BLaER1 treated with 17β-estradiol and CSF1 and Interleukin-3, amounts not matched to agents 10 nM and 100 nM (cell line): ENCODE data around the gene SRRD.

Source experiments
- H3K27ac ChIP-seq, 11 experiments: shearing (Covaris generic); formaldehyde crosslinking; 2 replicates each; pipeline ENCODE4 v1.8.1; 2022
- H3K27me3 ChIP-seq, 11 experiments: shearing (Covaris generic); formaldehyde crosslinking; 2 replicates each; pipeline ENCODE4 v1.8.1; 2022
- H3K36me3 ChIP-seq, 11 experiments: shearing (Covaris generic); formaldehyde crosslinking; 2 replicates each; pipeline ENCODE4 v1.8.1; 2022
- H3K4me1 ChIP-seq, 10 experiments: shearing (Covaris generic); formaldehyde crosslinking; 2 replicates each; pipeline ENCODE4 v1.8.1; 2022
- H3K4me2 ChIP-seq, 11 experiments: shearing (Covaris generic); formaldehyde crosslinking; 2 replicates each; pipeline ENCODE4 v1.8.1; 2022
- H3K4me3 ChIP-seq, 10 experiments: shearing (Covaris generic); formaldehyde crosslinking; 2 replicates each; pipeline ENCODE4 v1.8.1; 2022
- H3K9ac ChIP-seq, 11 experiments: shearing (Covaris generic); formaldehyde crosslinking; 2 replicates each; pipeline ENCODE4 v1.8.1; 2022
- H3K9me3 ChIP-seq, 11 experiments: shearing (Covaris generic); formaldehyde crosslinking; replicated peaks in 1 of 11; 2 replicates each; pipeline ENCODE4 v1.8.1; 2022
- H4K20me1 ChIP-seq, 11 experiments: shearing (Covaris generic); formaldehyde crosslinking; 2 replicates each; pipeline ENCODE4 v1.8.1; 2022
- Cebpa-rat ChIP-seq, 11 experiments: shearing (Covaris generic); IDR thresholded peaks; 2 replicates each; pipeline ENCODE4 v1.8.1; 2022

The SRRD gene

GRCh38 chr22:26462051-26462450 is 21.6 kb upstream of the SRRD start:
- Histone ChIP-seq H3K4me1 (peaks cover 21 to 60% (median 52%) of the 10 kb centered on the region in 10 experiments), H3K4me3 (no peak overlapping the region), H3K9ac (0 out of 22 replicates have a peak overlapping the region, but pooled peaks of 2 of the 11 experiments have one; percentile 8 to 54), H3K9me3 (no peaks in the 10 kb centered on the region), H3K4me2 (peak overlapping the region in 4 of 11 experiments; percentile 47 to 71 (median 64); a peak in 4 of 22 replicates), H3K27me3 (no peaks in the 10 kb centered on the region), H4K20me1 (peaks cover 36 to 100% (median 75%) of the 10 kb centered on the region in 11 experiments; a peak in 21 of 22 replicates), H3K27ac (no peak overlapping the region), H3K36me3 (peaks cover 91 to 100% (median 100%) of the 10 kb centered on the region in 11 experiments)
- TF ChIP-seq Cebpa-rat (IDR thresholded peaks at IDR 0.05), result no peak

- TF ChIP-seq Cebpa-rat (IDR thresholded peaks at IDR 0.05), result no peak
- Histone ChIP-seq H3K4me2 (peak overlapping the region in 10 of 11 experiments; percentile 47 to 71 (median 55); a peak in 13 of 22 replicates), H3K27me3 (no peaks in the 10 kb centered on the region), H4K20me1 (peaks cover 36 to 100% (median 71%) of the 10 kb centered on the region in 11 experiments; a peak in 21 of 22 replicates), H3K27ac (peak overlapping the region in 1 of 11 experiments; percentile 65; a peak in 1 of 22 replicates), H3K4me3 (no peak overlapping the region), H3K4me1 (peaks cover 21 to 66% (median 55%) of the 10 kb centered on the region in 10 experiments), H3K36me3 (peaks cover 91 to 100% (median 100%) of the 10 kb centered on the region in 11 experiments), H3K9me3 (no peaks in the 10 kb centered on the region), H3K9ac (0 out of 22 replicates have a peak overlapping the region, but pooled peaks of 2 of the 11 experiments have one; percentile 54 to 66)
These were observed 21.0 kb upstream of the SRRD start for GRCh38 chr22:26462641-26463040.

- peaks cover 36 to 100% (median 66%) of the 10 kb centered on the region in 11 experiments; a peak in 21 of 22 replicates for H4K20me1 ChIP-seq
- no peak overlapping the region for H3K4me3 ChIP-seq
- H3K27me3 ChIP-seq, result no peaks in the 10 kb centered on the region
- H3K9me3 ChIP-seq, result no peaks in the 10 kb centered on the region
- H3K36me3 ChIP-seq, result peaks cover 91 to 100% (median 100%) of the 10 kb centered on the region in 11 experiments
- H3K4me2 ChIP-seq, result peak overlapping the region; percentile 47 to 71 (median 57)
- H3K27ac ChIP-seq, result peak overlapping the region in 8 of 11 experiments; percentile 5 to 65 (median 38); a peak in 11 of 22 replicates
- H3K9ac ChIP-seq, result peak overlapping the region in 10 of 11 experiments; percentile 9 to 66 (median 30); a peak in 13 of 22 replicates
- peaks cover 21 to 71% (median 60%) of the 10 kb centered on the region in 10 experiments for H3K4me1 ChIP-seq
- no peak for TF ChIP-seq Cebpa-rat (IDR thresholded peaks at IDR 0.05)
These were observed 20.5 kb upstream of the SRRD start for GRCh38 chr22:26463101-26463661.

GRCh38 chr22:26463688-26464087 is 20.0 kb upstream of the SRRD start:
- H3K36me3 ChIP-seq, result peaks cover 91 to 100% (median 100%) of the 10 kb centered on the region in 11 experiments
- peak overlapping the region in 9 of 11 experiments; percentile 17 to 66 (median 34); a peak in 16 of 22 replicates for H3K9ac ChIP-seq
- peaks cover 21 to 75% (median 61%) of the 10 kb centered on the region in 10 experiments for H3K4me1 ChIP-seq
- H3K4me2 ChIP-seq, result peak overlapping the region; percentile 47 to 71 (median 57)
- no peaks in the 10 kb centered on the region for H3K9me3 ChIP-seq
- no peak for TF ChIP-seq Cebpa-rat (IDR thresholded peaks at IDR 0.05)
- H3K4me3 ChIP-seq, result no peak overlapping the region
- peaks cover 36 to 100% (median 61%) of the 10 kb centered on the region in 11 experiments; a peak in 21 of 22 replicates for H4K20me1 ChIP-seq
- no peaks in the 10 kb centered on the region for H3K27me3 ChIP-seq
- H3K27ac ChIP-seq, result peak overlapping the region in 8 of 11 experiments; percentile 5 to 65 (median 40); a peak in 13 of 22 replicates

- Histone ChIP-seq H3K9ac (peak overlapping the region in 9 of 11 experiments; percentile 7 to 66 (median 34); a peak in 16 of 22 replicates), H3K4me1 (peaks cover 21 to 81% (median 58%) of the 10 kb centered on the region in 10 experiments), H3K27ac (peak overlapping the region in 8 of 11 experiments; percentile 5 to 65 (median 40); a peak in 12 of 22 replicates), H3K27me3 (no peaks in the 10 kb centered on the region), H4K20me1 (peaks cover 36 to 100% (median 60%) of the 10 kb centered on the region in 11 experiments; a peak in 21 of 22 replicates), H3K4me2 (peak overlapping the region; percentile 47 to 71 (median 57); a peak in 21 of 22 replicates), H3K9me3 (no peaks in the 10 kb centered on the region), H3K4me3 (no peak overlapping the region), H3K36me3 (peaks cover 91 to 100% (median 100%) of the 10 kb centered on the region in 11 experiments)
- no peak for TF ChIP-seq Cebpa-rat (IDR thresholded peaks at IDR 0.05)
These were observed 19.4 kb upstream of the SRRD start for GRCh38 chr22:26464312-26464711.

- peaks cover 93 to 100% (median 100%) of the 10 kb centered on the region in 11 experiments for H3K36me3 ChIP-seq
- H3K9me3 ChIP-seq, result no peaks in the 10 kb centered on the region
- H3K4me2 ChIP-seq, result peak overlapping the region in 5 of 11 experiments; percentile 2 to 66 (median 47); a peak in 7 of 22 replicates
- H3K4me3 ChIP-seq, result no peak overlapping the region
- no peak for TF ChIP-seq Cebpa-rat (IDR thresholded peaks at IDR 0.05)
- peak overlapping the region in 4 of 11 experiments; percentile 34 to 56 (median 39); a peak in 5 of 22 replicates for H3K9ac ChIP-seq
- H3K27me3 ChIP-seq, result no peaks in the 10 kb centered on the region
- H3K4me1 ChIP-seq, result peaks cover 21 to 93% (median 65%) of the 10 kb centered on the region in 10 experiments
- H3K27ac ChIP-seq, result peak overlapping the region in 7 of 11 experiments; percentile 8 to 65 (median 27); a peak in 10 of 22 replicates
- H4K20me1 ChIP-seq, result peaks cover 30 to 100% (median 42%) of the 10 kb centered on the region in 11 experiments; a peak in 21 of 22 replicates
These were observed 17.5 kb upstream of the SRRD start for GRCh38 chr22:26466196-26466595.

- Histone ChIP-seq H3K27me3 (no peaks in the 10 kb centered on the region), H3K36me3 (peaks cover 75 to 100% (median 93%) of the 10 kb centered on the region in 11 experiments), H3K4me1 (peaks cover 22 to 97% (median 74%) of the 10 kb centered on the region in 10 experiments), H3K9me3 (no peaks in the 10 kb centered on the region), H3K4me3 (no peak overlapping the region), H3K27ac (peak overlapping the region in 2 of 11 experiments; percentile 14 to 15; a peak in 3 of 22 replicates), H3K9ac (peak overlapping the region in 3 of 11 experiments; percentile 6 to 89 (median 88); a peak in 3 of 22 replicates), H3K4me2 (peak overlapping the region in 5 of 11 experiments; percentile 92 to 98 (median 95); a peak in 7 of 22 replicates), H4K20me1 (peaks cover 0 to 92% (median 14%) of the 10 kb centered on the region in 11 experiments; a peak in 11 of 22 replicates)
- TF ChIP-seq Cebpa-rat (IDR thresholded peaks at IDR 0.05), result no peak
These were observed 12.9 kb upstream of the SRRD start for GRCh38 chr22:26470807-26471206.

- H3K27me3 ChIP-seq, result no peaks in the 10 kb centered on the region
- peaks cover 0 to 85% (median 14%) of the 10 kb centered on the region in 11 experiments; a peak in 11 of 22 replicates for H4K20me1 ChIP-seq
- no peak for TF ChIP-seq Cebpa-rat (IDR thresholded peaks at IDR 0.05)
- peak overlapping the region in 7 of 11 experiments; percentile 18 to 98 (median 95); a peak in 9 of 22 replicates for H3K4me2 ChIP-seq
- H3K9ac ChIP-seq, result peak overlapping the region in 6 of 11 experiments; percentile 1 to 89 (median 8); a peak in 4 of 22 replicates
- peak overlapping the region in 1 of 10 experiments; percentile 27; a peak in 1 of 20 replicates for H3K4me3 ChIP-seq
- peak overlapping the region in 4 of 11 experiments; percentile 20 to 85 (median 30); a peak in 4 of 22 replicates for H3K27ac ChIP-seq
- peaks cover 29 to 90% (median 75%) of the 10 kb centered on the region in 10 experiments for H3K4me1 ChIP-seq
- H3K36me3 ChIP-seq, result peaks cover 68 to 100% (median 89%) of the 10 kb centered on the region in 11 experiments
- no peaks in the 10 kb centered on the region for H3K9me3 ChIP-seq
These were observed 12.2 kb upstream of the SRRD start for GRCh38 chr22:26471522-26471921.
